KBM-7 (cell line): ENCODE data around the gene KRTAP12-1.
"Not testable (repeated sequence)": the region's sequence is repeated elsewhere in the genome, so short reads cannot be mapped to it uniquely, and the experiment has no call there.

ENCODE experiments used
- DNase-seq: peaks from one replicate; pipeline ENCODE4 v3.0.0-alpha.2; 2015
- in situ Hi-C: fragments of 300-500 bp; cut with MboI; formaldehyde crosslinking; loops from 2 replicates; pipeline ENCODE4 v1.14.3; 2020; ENCODE audit warnings: low sequenced_read_pairs, low pct_unique_long_range_greater_than_20kb, mixed read lengths

The KRTAP12-1 gene

GRCh38 chr21:44684483-44684882 lies 2.5 kb upstream of the KRTAP12-1 start:
- in situ Hi-C loops, result no loop called here
- DNase-seq, result no peak

GRCh38 chr21:44684077-44684476 lies 2.1 kb upstream of the KRTAP12-1 start:
- in situ Hi-C loops, result no loop called here
- DNase-seq, result no peak

DNA sequence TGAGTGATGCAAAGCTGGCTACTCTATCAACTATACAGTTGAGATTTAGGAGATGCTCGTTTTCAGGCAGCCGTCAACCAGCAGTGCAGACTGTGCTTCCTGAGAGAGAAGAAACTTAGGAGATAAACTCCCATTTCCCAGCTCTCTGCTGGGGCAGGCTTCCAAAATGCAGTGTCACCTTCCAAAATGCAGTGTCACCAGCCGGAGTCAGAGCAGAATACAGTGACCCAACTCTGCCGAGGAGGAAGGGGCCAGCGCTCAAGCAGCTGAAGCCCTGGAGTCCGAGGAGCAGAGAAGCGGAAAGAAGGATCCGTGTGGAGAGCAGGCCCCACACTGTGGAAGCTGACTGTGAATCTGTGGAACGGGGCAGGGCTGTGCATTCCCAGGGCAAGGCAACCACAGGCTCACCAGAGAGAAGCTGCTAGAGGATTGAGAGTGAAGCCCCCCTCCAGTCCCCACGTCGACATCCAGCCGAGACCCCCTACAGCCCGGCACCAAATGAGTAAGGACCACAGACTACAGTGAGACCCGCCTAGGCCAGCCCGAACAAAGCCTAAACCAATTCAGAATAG lies 703 bp upstream of the KRTAP12-1 start:
- in situ Hi-C loops, result no loop called here
- DNase-seq, result no peak

- DNase-seq, result no peak
- in situ Hi-C loops, result no loop called here
Observed at GRCh38 chr21:44681152-44681551, 811 bp downstream of the KRTAP12-1 start.

GRCh38 chr21:44677881-44678280 lies 4.1 kb downstream of the KRTAP12-1 start:
- in situ Hi-C loops, result no loop called here
- no peak for DNase-seq

- in situ Hi-C loops, result no loop called here
- peak; percentile 7 for DNase-seq
Observed at GRCh38 chr21:44671911-44672310, 10.1 kb downstream of the KRTAP12-1 start.

GRCh38 chr21:44670642-44671432 lies 11.1 kb downstream of the KRTAP12-1 start:
- DNase-seq, result no peak
- in situ Hi-C loops, result no loop called here

- in situ Hi-C loops, result no loop called here
- DNase-seq, result no peak
Observed at GRCh38 chr21:44667612-44668011, 14.4 kb downstream of the KRTAP12-1 start.

GRCh38 chr21:44666401-44667320 lies 15.3 kb downstream of the KRTAP12-1 start, which contains the start of gene KRTAP12-2:
TSS of gene KRTAP12-2 (minus strand) at chr21:44666927. CDS start at chr21:44666886, 41 bp downstream.
- in situ Hi-C loops, result no loop called here
- DNase-seq, result no peak

DNA sequence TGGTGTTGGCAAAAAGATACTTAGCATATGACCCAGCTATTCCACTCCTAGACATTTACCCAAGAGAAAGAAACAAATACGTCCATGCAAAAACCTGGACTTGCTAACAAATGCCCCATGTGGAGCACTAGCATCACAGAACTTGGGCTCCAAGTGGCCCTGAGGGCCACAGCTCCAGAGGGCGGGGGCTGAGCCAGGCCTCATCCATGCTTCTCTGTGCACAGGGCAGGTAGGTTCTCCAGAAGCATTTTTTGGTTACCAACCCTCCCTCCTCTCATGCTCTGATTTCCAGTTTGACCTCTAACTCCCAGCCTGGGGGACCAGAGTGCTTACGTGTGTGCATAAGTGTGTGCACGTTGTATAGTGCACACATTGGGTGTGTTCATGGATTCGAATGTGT lies 17.3 kb downstream of the KRTAP12-1 start:
- in situ Hi-C loops, result no loop called here
- no peak for DNase-seq

- in situ Hi-C loops, DNase-seq: not testable (repeated sequence)
Observed at GRCh38 chr21:44661567-44661966, 20.4 kb downstream of the KRTAP12-1 start.

GRCh38 chr21:44658913-44659595 lies 22.9 kb downstream of the KRTAP12-1 start:
- in situ Hi-C loops, result no loop called here
- no peak for DNase-seq

GRCh38 chr21:44658541-44658910 lies 23.4 kb downstream of the KRTAP12-1 start:
- DNase-seq, result no peak
- in situ Hi-C loops, result no loop called here

DNA sequence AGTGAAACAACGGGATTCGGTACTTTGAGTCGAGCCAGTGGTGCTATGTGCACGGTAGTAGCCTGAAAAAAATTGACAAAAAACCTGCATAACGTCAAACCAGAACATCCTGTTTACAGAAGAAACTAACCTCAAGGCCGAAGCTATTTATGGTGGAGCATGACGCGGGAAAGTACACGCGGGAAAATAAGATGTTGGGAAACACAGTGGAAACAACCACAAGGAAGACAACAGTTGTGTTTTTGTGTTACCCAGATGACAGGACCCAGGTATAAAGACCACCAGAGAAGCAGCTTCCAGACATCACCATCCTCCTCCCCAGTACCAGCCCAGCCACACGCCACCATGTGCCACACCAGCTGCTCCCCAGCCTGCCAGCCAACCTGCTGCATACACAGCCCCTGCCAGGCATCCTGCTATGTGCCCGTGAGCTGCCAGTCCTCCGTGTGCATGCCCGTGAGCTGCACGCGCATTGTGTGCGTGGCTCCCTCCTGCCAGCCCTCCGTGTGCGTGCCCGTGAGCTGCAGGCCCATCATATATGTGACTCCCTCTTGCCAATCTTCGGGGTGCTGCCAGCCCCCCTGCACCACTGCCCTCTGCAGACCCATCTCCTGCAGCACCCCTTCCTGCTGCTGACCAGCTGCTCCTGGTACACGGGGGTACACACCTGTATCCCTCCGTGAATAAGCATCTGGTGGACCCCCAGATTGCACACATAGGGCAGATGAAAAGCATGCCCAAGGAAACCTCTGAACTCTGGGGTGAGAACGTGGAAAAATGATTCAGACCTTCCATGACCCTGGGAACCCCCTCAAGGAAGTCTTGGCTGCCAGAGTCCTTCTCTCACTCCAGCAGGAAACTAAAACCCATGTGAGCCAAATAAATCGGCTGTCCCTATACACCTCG lies 24.1 kb downstream of the KRTAP12-1 start, which contains the start of gene KRTAP12-3:
Gene KRTAP12-3, plus strand, starts transcription at position 298 of the 906 bp plus-strand sequence. Its CDS starts 48 bp downstream, at position 346.
- in situ Hi-C loops, result no loop called here
- no peak for DNase-seq

- no peak for DNase-seq
- in situ Hi-C loops, result no loop called here
Observed at GRCh38 chr21:44656868-44657267, 25.1 kb downstream of the KRTAP12-1 start.

- no peak for DNase-seq
- in situ Hi-C loops, result no loop called here
Observed at GRCh38 chr21:44654576-44655175, 27.3 kb downstream of the KRTAP12-1 start, which contains the start of gene KRTAP12-4. TSS of gene KRTAP12-4 (minus strand) at chr21:44654659. CDS start at chr21:44654614, 45 bp downstream.

GRCh38 chr21:44653656-44654575 lies 28.0 kb downstream of the KRTAP12-1 start:
- in situ Hi-C loops, result no loop called here
- no peak for DNase-seq
